GM12878 (cell line): ENCODE measurements around the gene EGR1. TPM values are rescaled to one million over a fixed set of nuclear protein-coding genes. Genes with fewer than 3 reads are reported as not detected.
A peak's percentile ranks its signal among the peaks of the same experiment; 100 is the strongest.

Experiments
- ATAC-seq: fragments of 200-7000 bp; cut with Tn5 transposase; 3 replicates; pipeline ENCODE4 v1.9.1; 2020; ENCODE audit warnings: mild to moderate bottlenecking, moderate library complexity
- BruUV-seq: library from RNA; stranded (reverse); fragments of 400-500 nt; replicated peaks from 2 replicates; lab custom pipeline; 2021; lab: Mats Ljungman, UMichigan
- CTCF ChIA-PET: fragments of 300-600 bp; sonication (Branson Sonifier 250); formaldehyde crosslinking; extraction: SDS; loops from one replicate; lab custom pipeline; 2021; ENCODE audit warnings: inconsistent platforms; lab: Yijun Ruan, JAX
- POLR2A ChIA-PET: fragments of 350-600 bp; formaldehyde crosslinking; extraction: SDS; loops from one replicate; lab custom pipeline; 2021; ENCODE audit warnings: inconsistent platforms; lab: Charles Lee
- RAD21 ChIA-PET: fragments of 300-600 bp; sonication (Branson Sonifier 250); formaldehyde crosslinking; loops from one replicate; lab custom pipeline; 2023; ENCODE audit warnings: antibody characterized with exemption; ENCODE audit not compliant: unreplicated experiment; lab: Charles Lee
- SMC1A ChIA-PET: fragments of 300-600 bp; sonication (Branson Sonifier 250); formaldehyde crosslinking; loops from one replicate; lab custom pipeline; 2023; ENCODE audit not compliant: unreplicated experiment, uncharacterized antibody; lab: Charles Lee
- DNase-seq: peaks from one replicate; pipeline ENCODE4 v3.0.0-alpha.2; 2011; ENCODE audit warnings: low read depth, low spot score
- FAIRE-seq: peaks from 3 replicates; lab custom pipeline; 2011; peaks lifted over from hg19 to GRCh38; lab: Jason Lieb, UNC
- H2AFZ ChIP-seq: 2 replicates; pipeline ENCODE4 v1.6.0; 2011; ENCODE audit warnings: low read depth, low read length, control low read depth; ENCODE audit not compliant: control insufficient read depth
- H3K27ac ChIP-seq: 2 replicates; pipeline ENCODE4 v1.5.1; 2011; ENCODE audit warnings: control low read depth; ENCODE audit not compliant: control insufficient read depth, insufficient read depth
- H3K27me3 ChIP-seq, 2 experiments: replicated peaks in 1 of 2; 2 replicates each; pipeline versions ENCODE4 v1.6.0 to v1.6.1; 2011; ENCODE audit warnings: low read length in 1 of 2; ENCODE audit not compliant: control insufficient read depth in 2 of 2, insufficient read depth in 2 of 2
- H3K36me3 ChIP-seq, 2 experiments: 2 replicates each; pipeline ENCODE4 v1.5.1; 2011; ENCODE audit warnings: low read length in 1 of 2; ENCODE audit not compliant: control insufficient read depth in 2 of 2, insufficient read depth in 2 of 2
- H3K4me1 ChIP-seq: 2 replicates; pipeline ENCODE4 v1.6.1; 2011; ENCODE audit warnings: mild to moderate bottlenecking, low read length, moderate library complexity, mixed read lengths; ENCODE audit not compliant: control insufficient read depth, insufficient read depth
- H3K4me2 ChIP-seq: 2 replicates; pipeline ENCODE4 v1.6.0; 2011; ENCODE audit warnings: control low read depth; ENCODE audit not compliant: control insufficient read depth, insufficient read depth
- H3K4me3 ChIP-seq: fragments of 200-600 bp; sonication (generic); 2 replicates; pipeline ENCODE4 v1.5.1; 2016
- H3K79me2 ChIP-seq: 2 replicates; pipeline ENCODE4 v1.6.0; 2011; ENCODE audit warnings: low read length; ENCODE audit not compliant: control insufficient read depth, insufficient read depth
- H3K9ac ChIP-seq: 2 replicates; pipeline ENCODE4 v1.8.0; 2011; ENCODE audit warnings: low read length, control low read depth, mixed read lengths; ENCODE audit not compliant: control insufficient read depth, insufficient read depth
- H3K9me3 ChIP-seq: replicated peaks from 3 replicates; pipeline ENCODE4 v1.5.1; 2011; ENCODE audit warnings: mild to moderate bottlenecking, low read length; ENCODE audit not compliant: control insufficient read depth, insufficient read depth
- H4K20me1 ChIP-seq: 2 replicates; pipeline ENCODE4 v1.6.0; 2011; ENCODE audit not compliant: control insufficient read depth, insufficient read depth
- DPF2 ChIP-seq: fragments of 450-650 bp; IDR thresholded peaks from 2 replicates; pipeline ENCODE4 v1.6.1; 2017; ENCODE audit warnings: mild to moderate bottlenecking
- HDAC2 ChIP-seq: fragments of 200-600 bp; sonication (generic); IDR thresholded peaks from 2 replicates; pipeline ENCODE4 v1.6.1; 2017
- HSF1 ChIP-seq: fragments of 150-350 bp; IDR thresholded peaks from 2 replicates; pipeline ENCODE4 v1.6.1; 2014; ENCODE audit warnings: mild to moderate bottlenecking, low read depth, low read length
- KDM1A ChIP-seq: fragments of 200-600 bp; sonication (generic); IDR thresholded peaks from 2 replicates; pipeline ENCODE4 v1.6.1; 2016; ENCODE audit warnings: borderline replicate concordance
- PAX8 ChIP-seq: fragments of 450-650 bp; IDR thresholded peaks from 2 replicates; pipeline ENCODE4 v1.6.1; 2017; ENCODE audit warnings: mild to moderate bottlenecking, moderate library complexity
- POLR2A ChIP-seq: IDR thresholded peaks from 2 replicates; pipeline ENCODE4 v1.6.1; 2011; ENCODE audit warnings: low read depth, mild to moderate bottlenecking, low read length
- POU2F2 ChIP-seq: IDR thresholded peaks from 3 replicates; pipeline ENCODE4 v1.6.1; 2011; ENCODE audit warnings: low read depth, mild to moderate bottlenecking, low read length, borderline replicate concordance
- RAD21 ChIP-seq: IDR thresholded peaks from 2 replicates; pipeline ENCODE4 v1.6.1; 2011; ENCODE audit warnings: mild to moderate bottlenecking, low read depth, low read length, moderate library complexity; ENCODE audit not compliant: insufficient read depth
- RFX5 ChIP-seq: IDR thresholded peaks from 2 replicates; pipeline ENCODE4 v1.6.1; 2011; ENCODE audit warnings: low read depth, low read length, improper control_type of control experiment
- STAT1 ChIP-seq: fragments of 450-650 bp; conservative IDR thresholded peaks from 2 replicates; pipeline ENCODE4 v1.6.1; 2014; ENCODE audit warnings: antibody characterized with exemption, mild to moderate bottlenecking
- SUZ12 ChIP-seq: fragments of 200-600 bp; sonication (generic); IDR thresholded peaks from one replicate; pipeline ENCODE4 v1.6.1; 2018; ENCODE audit warnings: antibody characterized with exemption, mild to moderate bottlenecking; ENCODE audit not compliant: unreplicated experiment
- TBL1XR1 ChIP-seq: IDR thresholded peaks from 2 replicates; pipeline ENCODE4 v1.6.1; 2012; ENCODE audit warnings: low read depth, low read length, improper control_type of control experiment
- USF1 ChIP-seq: IDR thresholded peaks from 2 replicates; pipeline ENCODE4 v1.6.1; 2011; ENCODE audit warnings: borderline replicate concordance, low read depth, mild to moderate bottlenecking, moderate library complexity, mixed read lengths, low read length; ENCODE audit not compliant: insufficient read depth; ENCODE audit errors: extremely low read length
- YBX1 ChIP-seq: fragments of 450-650 bp; IDR thresholded peaks from 2 replicates; pipeline ENCODE4 v1.6.1; 2016; ENCODE audit warnings: antibody characterized with exemption
- ZBTB4 ChIP-seq: fragments of 450-650 bp; formaldehyde crosslinking; IDR thresholded peaks from 2 replicates; pipeline ENCODE4 v1.4.0; 2022; ENCODE audit warnings: mild to moderate bottlenecking, moderate library complexity
- WGBS: methylation state at CpG from one replicate; pipeline ENCODE4 v1.1.6; 2016; ENCODE audit warnings: low lambda C conversion rate; ENCODE audit not compliant: insufficient replicate concordance, insufficient coverage; ENCODE audit errors: missing lambda C conversion rate; 5-methylcytosine and 5-hydroxymethylcytosine counted together
- in situ Hi-C: fragments of 300-500 bp; cut with MboI; formaldehyde crosslinking; loops from 9 replicates; pipeline ENCODE4 v1.14.3; 2018; ENCODE audit warnings: mixed read lengths
- intact Hi-C: fragments of 100-400 bp; cut with micrococcal nuclease; formaldehyde crosslinking; loops from one replicate; pipeline ENCODE4 v1.14.2; 2022; ENCODE audit not compliant: unreplicated experiment
- polyA plus RNA-seq, 11 experiments: library from polyadenylated mRNA; depleted of rRNA in 4 of 11; unstranded in 6 of 11; stranded (reverse) in 5 of 11; fragments of >200 nt; fragmentation: Nextera tagmentation in 4 of 11; fragmentation: Illumina TruSeq in 1 of 11; extraction: Ambion mirVana in 4 of 11; extraction: Trizol in 1 of 11; gene quantifications; 1 replicate in 1 of 11; 2 replicates in 10 of 11; pipeline versions ENCODE4 v1.2.1 to v1.2.3, GENCODE V29; 2011 to 2016; ENCODE audit warnings: inconsistent platforms in 2 of 11, missing spikeins in 2 of 11, low read depth in 1 of 11
- total RNA-seq, 4 experiments: library from RNA; depleted of rRNA in 3 of 4; stranded (reverse); fragments of >200 nt in 3 of 4; fragmentation: Illumina TruSeq in 1 of 4; extraction: Trizol in 1 of 4; gene quantifications; 2 replicates each; pipeline versions ENCODE4 v1.2.1 to v1.2.3, GENCODE V29; 2013 to 2021

The EGR1 gene
- total and polyA plus RNA-seq, 10 of the 15 experiments (the other 5 are each of a cell fraction or from before 2014, with no cell fraction given) = 0.89 to 7.3 (median 2.5) TPM

- TF ChIP-seq ZBTB4 (CRISPR knock-in tag) (no peak), YBX1 (no peak), KDM1A (no peak), TBL1XR1 (0 out of 2 replicates have a peak, but pooled peaks have one; percentile 11), POLR2A (peak; percentile 80), SUZ12 (no peak), HDAC2 (no peak)
These were observed 1.3 kb upstream of the EGR1 start (continued) for GRCh38 chr5:138464008-138464387.

DNA sequence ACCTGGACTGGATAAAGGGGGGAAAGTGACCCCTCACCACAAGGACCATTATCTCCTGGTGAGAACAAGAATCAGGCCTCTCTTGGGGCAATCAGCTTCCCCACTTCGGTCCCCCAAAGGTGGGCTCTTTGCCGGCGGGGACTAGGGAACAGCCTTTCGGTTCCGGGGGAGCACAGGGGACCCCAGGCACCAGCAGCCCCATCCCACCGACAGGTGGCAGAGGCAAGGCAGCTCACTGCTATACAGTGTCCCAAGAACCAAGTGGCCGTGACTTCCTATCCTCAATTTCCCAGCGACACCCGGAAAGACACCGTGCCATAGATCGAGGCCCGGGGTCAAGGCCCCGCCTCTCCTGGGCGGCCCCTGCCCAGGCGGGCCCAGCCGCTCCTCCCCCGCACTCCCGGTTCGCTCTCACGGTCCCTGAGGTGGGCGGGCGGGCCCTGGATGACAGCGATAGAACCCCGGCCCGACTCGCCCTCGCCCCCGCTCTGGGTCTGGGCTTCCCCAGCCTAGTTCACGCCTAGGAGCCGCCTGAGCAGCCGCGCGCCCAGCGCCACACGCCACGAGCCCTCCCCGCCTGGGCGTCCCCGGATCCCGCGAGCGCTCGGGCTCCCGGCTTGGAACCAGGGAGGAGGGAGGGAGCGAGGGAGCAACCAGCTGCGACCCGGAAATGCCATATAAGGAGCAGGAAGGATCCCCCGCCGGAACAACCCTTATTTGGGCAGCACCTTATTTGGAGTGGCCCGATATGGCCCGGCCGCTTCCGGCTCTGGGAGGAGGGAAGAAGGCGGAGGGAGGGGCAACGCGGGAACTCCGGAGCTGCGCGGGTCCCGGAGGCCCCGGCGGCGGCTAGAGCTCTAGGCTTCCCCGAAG is 655 bp upstream of the EGR1 start:
- Histone ChIP-seq H3K36me3 (no peaks in the 10 kb centered on the region; a peak in 1 of 4 replicates), H3K4me1 (peaks cover 13% of the 10 kb centered on the region), H4K20me1 (no peaks in the 10 kb centered on the region), H3K79me2 (no peaks in the 10 kb centered on the region), H3K4me3 (peak overlapping the region; percentile 80), H3K9ac (peak overlapping the region; percentile 89), H3K27me3 (peaks cover 0 to 6% of the 10 kb centered on the region in 2 experiments; a peak in 1 of 4 replicates), H3K4me2 (peak overlapping the region; percentile 95), H3K27ac (peak overlapping the region; percentile 98), H3K9me3 (no peaks in the 10 kb centered on the region), H2AFZ (peak overlapping the region; percentile 84)
- CTCF ChIA-PET = interaction anchor here (0.8 to 9.2 kb wide), 10 partner anchors 15 to 284 kb away, joined by 3 to 71 read pairs (median 8); partner anchors contain the start of genes ETF1, FAM53C and KDM3B
- SMC1A ChIA-PET = interaction anchor here (0.6 to 1.2 kb wide), 3 partner anchors 35 to 79 kb away, joined by 3 to 7 read pairs (median 4); partner anchors contain the start of gene ETF1
- intact Hi-C loops = loop anchor here (1.0 to 10.0 kb wide), 4 partner anchors 28 to 800 kb away; partner anchors contain the start of genes ETF1 and HNRNPA0
- ATAC-seq = peak; percentile 85
- in situ Hi-C loops = no loop called here
- RAD21 ChIA-PET = interaction anchor here (0.8 to 2.7 kb wide), 8 partner anchors 9 to 285 kb away, joined by 3 to 12 read pairs (median 4); partner anchors contain the start of genes BRD8, ETF1, FAM53C and HSPA9
- peak; percentile 93 for FAIRE-seq
- TSS peak; percentile 91 for BruUV-seq
- POLR2A ChIA-PET = interaction anchor here (0.6 to 1.9 kb wide), 14 partner anchors 10 to 808 kb away, joined by 3 to 14 read pairs (median 4); partner anchors contain the start of genes CDC23, ETF1, FAM53C and KDM3B
- 1% methylated on average over 64 of the region's 64 CpGs for WGBS
- peak; percentile 94 for DNase-seq
- TF ChIP-seq RFX5 = no peak
- TF ChIP-seq POU2F2 = peak; percentile 8; the same call in 1 of the 3 replicates
- no peak for TF ChIP-seq USF1
- no peak for TF ChIP-seq STAT1
- no peak for TF ChIP-seq RAD21
- no peak for TF ChIP-seq HSF1
- peak; percentile 84 for TF ChIP-seq DPF2
- no peak for TF ChIP-seq PAX8
